GM12878 (cell line): Measurements from ENCODE around the gene ZCCHC17. TPM values are rescaled to one million over a fixed set of nuclear protein-coding genes. Genes with fewer than 3 reads are reported as not detected.

Experiments
- ATAC-seq: fragments of 200-7000 bp; cut with Tn5 transposase; 3 replicates; pipeline ENCODE4 v1.9.1; 2020; ENCODE audit warnings: mild to moderate bottlenecking, moderate library complexity
- BruUV-seq: library from RNA; stranded (reverse); fragments of 400-500 nt; replicated peaks from 2 replicates; lab custom pipeline; 2021; lab: Mats Ljungman, UMichigan
- CTCF ChIA-PET: fragments of 300-600 bp; sonication (Branson Sonifier 250); formaldehyde crosslinking; extraction: SDS; loops from one replicate; lab custom pipeline; 2021; ENCODE audit warnings: inconsistent platforms; lab: Yijun Ruan, JAX
- POLR2A ChIA-PET: fragments of 350-600 bp; formaldehyde crosslinking; extraction: SDS; loops from one replicate; lab custom pipeline; 2021; ENCODE audit warnings: inconsistent platforms; lab: Charles Lee
- RAD21 ChIA-PET: fragments of 300-600 bp; sonication (Branson Sonifier 250); formaldehyde crosslinking; loops from one replicate; lab custom pipeline; 2023; ENCODE audit warnings: antibody characterized with exemption; ENCODE audit not compliant: unreplicated experiment; lab: Charles Lee
- SMC1A ChIA-PET: fragments of 300-600 bp; sonication (Branson Sonifier 250); formaldehyde crosslinking; loops from one replicate; lab custom pipeline; 2023; ENCODE audit not compliant: unreplicated experiment, uncharacterized antibody; lab: Charles Lee
- DNase-seq: peaks from one replicate; pipeline ENCODE4 v3.0.0-alpha.2; 2011; ENCODE audit warnings: low read depth, low spot score
- FAIRE-seq: peaks from 3 replicates; lab custom pipeline; 2011; peaks lifted over from hg19 to GRCh38; lab: Jason Lieb, UNC
- H2AFZ ChIP-seq: 2 replicates; pipeline ENCODE4 v1.6.0; 2011; ENCODE audit warnings: low read depth, low read length, control low read depth; ENCODE audit not compliant: control insufficient read depth
- H3K27ac ChIP-seq: 2 replicates; pipeline ENCODE4 v1.5.1; 2011; ENCODE audit warnings: control low read depth; ENCODE audit not compliant: control insufficient read depth, insufficient read depth
- H3K27me3 ChIP-seq, 2 experiments: replicated peaks in 1 of 2; 2 replicates each; pipeline versions ENCODE4 v1.6.0 to v1.6.1; 2011; ENCODE audit warnings: low read length in 1 of 2; ENCODE audit not compliant: control insufficient read depth in 2 of 2, insufficient read depth in 2 of 2
- H3K36me3 ChIP-seq, 2 experiments: 2 replicates each; pipeline ENCODE4 v1.5.1; 2011; ENCODE audit warnings: low read length in 1 of 2; ENCODE audit not compliant: control insufficient read depth in 2 of 2, insufficient read depth in 2 of 2
- H3K4me1 ChIP-seq: 2 replicates; pipeline ENCODE4 v1.6.1; 2011; ENCODE audit warnings: mild to moderate bottlenecking, low read length, moderate library complexity, mixed read lengths; ENCODE audit not compliant: control insufficient read depth, insufficient read depth
- H3K4me2 ChIP-seq: 2 replicates; pipeline ENCODE4 v1.6.0; 2011; ENCODE audit warnings: control low read depth; ENCODE audit not compliant: control insufficient read depth, insufficient read depth
- H3K4me3 ChIP-seq: fragments of 200-600 bp; sonication (generic); 2 replicates; pipeline ENCODE4 v1.5.1; 2016
- H3K79me2 ChIP-seq: 2 replicates; pipeline ENCODE4 v1.6.0; 2011; ENCODE audit warnings: low read length; ENCODE audit not compliant: control insufficient read depth, insufficient read depth
- H3K9ac ChIP-seq: 2 replicates; pipeline ENCODE4 v1.8.0; 2011; ENCODE audit warnings: low read length, control low read depth, mixed read lengths; ENCODE audit not compliant: control insufficient read depth, insufficient read depth
- H3K9me3 ChIP-seq: replicated peaks from 3 replicates; pipeline ENCODE4 v1.5.1; 2011; ENCODE audit warnings: mild to moderate bottlenecking, low read length; ENCODE audit not compliant: control insufficient read depth, insufficient read depth
- H4K20me1 ChIP-seq: 2 replicates; pipeline ENCODE4 v1.6.0; 2011; ENCODE audit not compliant: control insufficient read depth, insufficient read depth
- E4F1 ChIP-seq: fragments of 450-650 bp; IDR thresholded peaks from 2 replicates; pipeline ENCODE4 v1.6.1; 2018; ENCODE audit warnings: borderline replicate concordance, mild to moderate bottlenecking; ENCODE audit not compliant: partially characterized antibody
- EZH2 ChIP-seq: IDR thresholded peaks from 2 replicates; pipeline ENCODE4 v1.6.1; 2012; ENCODE audit warnings: low read depth, mild to moderate bottlenecking, control low read depth, inconsistent platforms, low read length, borderline replicate concordance; ENCODE audit not compliant: control insufficient read depth
- FOS ChIP-seq: IDR thresholded peaks from 3 replicates; pipeline ENCODE4 v1.6.1; 2011; ENCODE audit warnings: borderline replicate concordance; ENCODE audit not compliant: insufficient read length; ENCODE audit errors: extremely low read depth
- MYC ChIP-seq: IDR thresholded peaks from 2 replicates; pipeline ENCODE4 v1.6.1; 2011; ENCODE audit warnings: mild to moderate bottlenecking, low read length, moderate library complexity, inconsistent platforms; ENCODE audit not compliant: insufficient read depth, insufficient replicate concordance, insufficient read length, severe bottlenecking
- NFYA ChIP-seq: IDR thresholded peaks from 2 replicates; pipeline ENCODE4 v1.6.1; 2011; ENCODE audit warnings: low read depth, mild to moderate bottlenecking, low read length, improper control_type of control experiment, borderline replicate concordance
- POLR2AphosphoS2 ChIP-seq: IDR thresholded peaks from 2 replicates; pipeline ENCODE4 v1.6.1; 2011; ENCODE audit warnings: low read depth, mild to moderate bottlenecking, low read length, improper control_type of control experiment, moderate library complexity
- REST ChIP-seq: IDR thresholded peaks from 2 replicates; pipeline ENCODE4 v1.6.1; 2012; ENCODE audit warnings: mild to moderate bottlenecking, low read depth, low read length
- SIN3A ChIP-seq: IDR thresholded peaks from 2 replicates; pipeline ENCODE4 v1.6.1; 2012; ENCODE audit warnings: low read depth, low read length, improper control_type of control experiment
- SUPT20H ChIP-seq: IDR thresholded peaks from 2 replicates; pipeline ENCODE4 v1.6.1; 2011; ENCODE audit warnings: low read depth, mild to moderate bottlenecking, low read length, moderate library complexity, borderline replicate concordance; ENCODE audit not compliant: control insufficient read depth
- ZBTB4 ChIP-seq: fragments of 450-650 bp; formaldehyde crosslinking; IDR thresholded peaks from 2 replicates; pipeline ENCODE4 v1.4.0; 2022; ENCODE audit warnings: mild to moderate bottlenecking, moderate library complexity
- WGBS: methylation state at CpG from one replicate; pipeline ENCODE4 v1.1.6; 2016; ENCODE audit warnings: low lambda C conversion rate; ENCODE audit not compliant: insufficient replicate concordance, insufficient coverage; ENCODE audit errors: missing lambda C conversion rate; 5-methylcytosine and 5-hydroxymethylcytosine counted together
- in situ Hi-C: fragments of 300-500 bp; cut with MboI; formaldehyde crosslinking; loops from 9 replicates; pipeline ENCODE4 v1.14.3; 2018; ENCODE audit warnings: mixed read lengths
- intact Hi-C: fragments of 100-400 bp; cut with micrococcal nuclease; formaldehyde crosslinking; loops from one replicate; pipeline ENCODE4 v1.14.2; 2022; ENCODE audit not compliant: unreplicated experiment
- polyA plus RNA-seq, 11 experiments: library from polyadenylated mRNA; depleted of rRNA in 4 of 11; unstranded in 6 of 11; stranded (reverse) in 5 of 11; fragments of >200 nt; fragmentation: Nextera tagmentation in 4 of 11; fragmentation: Illumina TruSeq in 1 of 11; extraction: Ambion mirVana in 4 of 11; extraction: Trizol in 1 of 11; gene quantifications; 1 replicate in 1 of 11; 2 replicates in 10 of 11; pipeline versions ENCODE4 v1.2.1 to v1.2.3, GENCODE V29; 2011 to 2016; ENCODE audit warnings: inconsistent platforms in 2 of 11, missing spikeins in 2 of 11, low read depth in 1 of 11
- total RNA-seq, 4 experiments: library from RNA; depleted of rRNA in 3 of 4; stranded (reverse); fragments of >200 nt in 3 of 4; fragmentation: Illumina TruSeq in 1 of 4; extraction: Trizol in 1 of 4; gene quantifications; 2 replicates each; pipeline versions ENCODE4 v1.2.1 to v1.2.3, GENCODE V29; 2013 to 2021

Gene ZCCHC17
- total and polyA plus RNA-seq, 10 of the 15 experiments (the other 5 are each of a cell fraction or from before 2014, with no cell fraction given) = 22.3 to 86.3 (median 47.0) TPM

GRCh38 chr1:31389616-31390015 is 92.8 kb downstream of the ZCCHC17 start (continued):
- no peak for TF ChIP-seq ZBTB4 (CRISPR knock-in tag)
- no peak for TF ChIP-seq POLR2AphosphoS2
- TF ChIP-seq, all 136 proteins: peak for 0

- no peak overlapping the region for H2AFZ ChIP-seq
- intact Hi-C loops (no loop called here), in situ Hi-C loops (no loop called here)
- H3K9me3 ChIP-seq = no peaks in the 10 kb centered on the region
- H3K27me3 ChIP-seq = no peaks in the 10 kb centered on the region; a peak in 1 of 4 replicates
- no peak for FAIRE-seq
- DNase-seq = no peak
- no peaks in the 10 kb centered on the region for H4K20me1 ChIP-seq
- SMC1A ChIA-PET = interaction anchor here (0.7 to 11.5 kb wide), 2 partner anchors 30 to 158 kb away, joined by 3 to 132 read pairs; no protein-coding TSS in a partner anchor
- peaks cover 2% of the 10 kb centered on the region for H3K4me1 ChIP-seq
- no peak overlapping the region for H3K4me2 ChIP-seq
- H3K36me3 ChIP-seq = no peaks in the 10 kb centered on the region
- no peak overlapping the region for H3K27ac ChIP-seq
- H3K4me3 ChIP-seq = no peak overlapping the region
- BruUV-seq = no TSS peak
- WGBS = 75% methylated on average over 7 of the region's 7 CpGs
- RAD21 ChIA-PET = no interaction called here
- H3K79me2 ChIP-seq = no peaks in the 10 kb centered on the region
- H3K9ac ChIP-seq = no peak overlapping the region
- POLR2A ChIA-PET = interaction anchor here (0.6 kb wide), 1 partner anchor 69 kb away, joined by 3 read pairs; no protein-coding TSS in a partner anchor
- CTCF ChIA-PET = interaction anchor here (1.0 to 1.2 kb wide), 2 partner anchors 30 to 400 kb away, joined by 3 read pairs; no protein-coding TSS in a partner anchor
- no peak for ATAC-seq
- TF ChIP-seq EZH2 = no peak
- TF ChIP-seq MYC = no peak
- no peak for TF ChIP-seq FOS
- TF ChIP-seq NFYA = no peak
- TF ChIP-seq E4F1 = no peak
- no peak for TF ChIP-seq SUPT20H
- no peak for TF ChIP-seq SIN3A
- TF ChIP-seq REST = no peak
These were observed 93.2 kb downstream of the ZCCHC17 start for GRCh38 chr1:31390071-31390470.
